ENCODE data around the gene HEATR9. TPM values are rescaled to one million over a fixed set of nuclear protein-coding genes. Genes with fewer than 3 reads are reported as not detected.
A peak's percentile ranks its signal among the peaks of the same experiment; 100 is the strongest.

Gene HEATR9
- total and polyA plus RNA-seq, 2 of the 13 experiments (the other 11 are each of a cell fraction or from before 2014, with no cell fraction given), result not detected

DNA sequence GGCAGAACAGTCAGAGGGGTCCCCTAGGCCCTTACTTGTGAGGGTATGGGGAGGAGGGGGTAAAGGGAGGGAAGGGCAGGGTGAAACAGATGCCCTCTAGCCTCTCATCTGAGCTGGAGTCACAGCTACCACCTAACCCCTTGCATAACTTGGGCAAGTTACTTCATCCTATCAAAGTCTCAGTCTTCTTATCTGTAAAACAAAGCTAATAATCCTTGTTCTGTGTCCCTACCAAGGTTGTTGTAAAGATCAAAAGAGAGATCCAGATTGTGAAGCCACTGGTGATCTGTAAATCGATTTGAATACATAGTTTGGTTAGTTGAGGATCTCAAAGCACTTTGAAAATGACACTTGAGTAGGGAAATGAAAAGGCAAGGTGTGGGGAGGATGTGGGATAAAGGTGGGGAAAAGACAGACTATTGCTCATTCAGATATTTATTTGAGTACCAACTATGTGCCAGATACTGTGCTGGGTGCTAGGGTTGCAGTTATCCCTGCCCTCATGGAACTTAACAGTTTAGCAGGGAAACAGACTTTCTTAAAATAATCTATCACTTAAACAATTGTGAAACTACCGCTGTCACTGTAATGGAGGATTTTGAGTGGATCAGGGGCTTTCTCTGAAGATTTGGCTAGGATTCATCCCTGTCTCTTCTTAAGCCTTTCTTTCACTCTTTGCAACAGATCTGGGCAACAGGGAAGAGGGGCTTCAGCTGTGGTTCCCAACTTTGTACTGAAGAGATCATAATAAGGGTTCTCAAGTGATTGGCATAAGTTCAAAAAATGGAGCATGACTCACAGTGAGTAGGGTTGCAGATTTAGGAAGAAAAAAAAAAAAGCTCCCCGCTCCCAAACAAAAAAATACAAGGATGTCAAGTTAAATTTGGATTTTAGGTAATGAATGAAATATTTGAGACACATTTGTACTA, 3.0 kb downstream of the HEATR9 start:
- Histone ChIP-seq H3K4me3 (replicated peaks in 1 of 3; ENCODE audit: insufficient read depth in 1 of 3, low read depth in 2 of 3, low read length in 3 of 3) (no peak overlapping the region), H3K27me3 (ENCODE audit: control insufficient read depth in 1 of 2, insufficient read depth in 2 of 2, low read length in 2 of 2) (no peaks in the 10 kb centered on the region), H3K9me3 (ENCODE audit: low read length) (no peaks in the 10 kb centered on the region), H3K27ac (ENCODE audit: extremely low read length, insufficient read depth, low read length) (peak overlapping the region; percentile 45), H3K4me1 (ENCODE audit: insufficient read depth, low read length) (peaks cover 21% of the 10 kb centered on the region), H4K20me1 (ENCODE audit: insufficient read depth, low read length) (no peaks in the 10 kb centered on the region), H3K79me2 (ENCODE audit: insufficient read depth, low read length) (no peaks in the 10 kb centered on the region), H3K4me2 (ENCODE audit: low read depth, low read length) (no peak overlapping the region; the same call in 1 of the 2 replicates), H3K9ac (ENCODE audit: insufficient read depth, low read depth, low read length) (no peak overlapping the region), H2AFZ (ENCODE audit: low read length) (no peak overlapping the region), H3K36me3 (replicated peaks in 1 of 2; ENCODE audit: control insufficient read depth in 1 of 2, insufficient read depth in 2 of 2, low read length in 2 of 2) (no peaks in the 10 kb centered on the region)
- 57% methylated on average over 3 of the region's 3 CpGs for WGBS (ENCODE audit: low lambda C conversion rate)
- FAIRE-seq (no peak), DNase-seq (ENCODE audit: low spot score) (peak; percentile 27), ATAC-seq (peak; percentile 57)
- POLR2A ChIA-PET, result no interaction called here
- intact Hi-C loops (cut with micrococcal nuclease; ENCODE audit: unreplicated experiment), result no loop called here
- in situ Hi-C loops (cut with HindIII; ENCODE audit: extremely low pct_ligation_motif_present, low pct_unique_long_range_greater_than_20kb), result no loop called here
- BruUV-seq (replicated peaks), result no TSS peak
- CTCF ChIA-PET (ENCODE audit: low intra/inter-chr PET ratio, low total read pairs), result no interaction called here
- TF ChIP-seq, protein P1, sequence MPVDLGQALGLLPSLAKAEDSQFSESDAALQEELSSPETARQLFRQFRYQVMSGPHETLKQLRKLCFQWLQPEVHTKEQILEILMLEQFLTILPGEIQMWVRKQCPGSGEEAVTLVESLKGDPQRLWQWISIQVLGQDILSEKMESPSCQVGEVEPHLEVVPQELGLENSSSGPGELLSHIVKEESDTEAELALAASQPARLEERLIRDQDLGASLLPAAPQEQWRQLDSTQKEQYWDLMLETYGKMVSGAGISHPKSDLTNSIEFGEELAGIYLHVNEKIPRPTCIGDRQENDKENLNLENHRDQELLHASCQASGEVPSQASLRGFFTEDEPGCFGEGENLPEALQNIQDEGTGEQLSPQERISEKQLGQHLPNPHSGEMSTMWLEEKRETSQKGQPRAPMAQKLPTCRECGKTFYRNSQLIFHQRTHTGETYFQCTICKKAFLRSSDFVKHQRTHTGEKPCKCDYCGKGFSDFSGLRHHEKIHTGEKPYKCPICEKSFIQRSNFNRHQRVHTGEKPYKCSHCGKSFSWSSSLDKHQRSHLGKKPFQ (CRISPR knock-in tag; IDR thresholded peaks at IDR 0.05; ENCODE audit: insufficient replicate concordance), result no peak
- TF ChIP-seq SOX13 (IDR thresholded peaks at IDR 0.05) (no peak), SOX13 (CRISPR knock-in tag; conservative IDR thresholded peaks at IDR 0.05 in 1 of 2, IDR thresholded peaks at IDR 0.05 in 1 of 2) (peak in 1 of 2 experiments; percentile 69; a peak in 2 of 4 replicates), NR2F6 (IDR thresholded peaks at IDR 0.05) (peak; percentile 36; the same call in 1 of the 2 replicates), NR2F6 (CRISPR knock-in tag; IDR thresholded peaks at IDR 0.05) (no peak), TCF7 (IDR thresholded peaks at IDR 0.05; ENCODE audit: low read depth) (peak; percentile 72), SOX5 (CRISPR knock-in tag; IDR thresholded peaks at IDR 0.05; ENCODE audit: borderline replicate concordance) (peak; percentile 49; the same call in 1 of the 2 replicates), RXRB (CRISPR knock-in tag; IDR thresholded peaks at IDR 0.05; ENCODE audit: borderline replicate concordance) (peak; percentile 23; the same call in 1 of the 2 replicates), ZNF253 (CRISPR knock-in tag; IDR thresholded peaks at IDR 0.05; ENCODE audit: borderline replicate concordance) (no peak), HHEX (CRISPR knock-in tag; IDR thresholded peaks at IDR 0.05) (peak; percentile 64; the same call in 1 of the 2 replicates), ZNF549 (CRISPR knock-in tag; IDR thresholded peaks at IDR 0.05) (no peak), HNF4G (IDR thresholded peaks at IDR 0.05; ENCODE audit: borderline replicate concordance, low read depth, low read length) (0 out of 2 replicates have a peak, but pooled peaks have one; percentile 8), HNF4G (CRISPR knock-in tag; IDR thresholded peaks at IDR 0.05; ENCODE audit: borderline replicate concordance, low read depth) (no peak), ZFP37 (CRISPR knock-in tag; IDR thresholded peaks at IDR 0.05; ENCODE audit: borderline replicate concordance) (no peak)
- TF ChIP-seq, protein P2, sequence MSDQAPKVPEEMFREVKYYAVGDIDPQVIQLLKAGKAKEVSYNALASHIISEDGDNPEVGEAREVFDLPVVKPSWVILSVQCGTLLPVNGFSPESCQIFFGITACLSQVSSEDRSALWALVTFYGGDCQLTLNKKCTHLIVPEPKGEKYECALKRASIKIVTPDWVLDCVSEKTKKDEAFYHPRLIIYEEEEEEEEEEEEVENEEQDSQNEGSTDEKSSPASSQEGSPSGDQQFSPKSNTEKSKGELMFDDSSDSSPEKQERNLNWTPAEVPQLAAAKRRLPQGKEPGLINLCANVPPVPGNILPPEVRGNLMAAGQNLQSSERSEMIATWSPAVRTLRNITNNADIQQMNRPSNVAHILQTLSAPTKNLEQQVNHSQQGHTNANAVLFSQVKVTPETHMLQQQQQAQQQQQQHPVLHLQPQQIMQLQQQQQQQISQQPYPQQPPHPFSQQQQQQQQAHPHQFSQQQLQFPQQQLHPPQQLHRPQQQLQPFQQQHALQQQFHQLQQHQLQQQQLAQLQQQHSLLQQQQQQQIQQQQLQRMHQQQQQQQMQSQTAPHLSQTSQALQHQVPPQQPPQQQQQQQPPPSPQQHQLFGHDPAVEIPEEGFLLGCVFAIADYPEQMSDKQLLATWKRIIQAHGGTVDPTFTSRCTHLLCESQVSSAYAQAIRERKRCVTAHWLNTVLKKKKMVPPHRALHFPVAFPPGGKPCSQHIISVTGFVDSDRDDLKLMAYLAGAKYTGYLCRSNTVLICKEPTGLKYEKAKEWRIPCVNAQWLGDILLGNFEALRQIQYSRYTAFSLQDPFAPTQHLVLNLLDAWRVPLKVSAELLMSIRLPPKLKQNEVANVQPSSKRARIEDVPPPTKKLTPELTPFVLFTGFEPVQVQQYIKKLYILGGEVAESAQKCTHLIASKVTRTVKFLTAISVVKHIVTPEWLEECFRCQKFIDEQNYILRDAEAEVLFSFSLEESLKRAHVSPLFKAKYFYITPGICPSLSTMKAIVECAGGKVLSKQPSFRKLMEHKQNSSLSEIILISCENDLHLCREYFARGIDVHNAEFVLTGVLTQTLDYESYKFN (CRISPR knock-in tag; conservative IDR thresholded peaks at IDR 0.05), result peak; percentile 46; the same call in 1 of the 2 replicates
- TF ChIP-seq, protein P3, sequence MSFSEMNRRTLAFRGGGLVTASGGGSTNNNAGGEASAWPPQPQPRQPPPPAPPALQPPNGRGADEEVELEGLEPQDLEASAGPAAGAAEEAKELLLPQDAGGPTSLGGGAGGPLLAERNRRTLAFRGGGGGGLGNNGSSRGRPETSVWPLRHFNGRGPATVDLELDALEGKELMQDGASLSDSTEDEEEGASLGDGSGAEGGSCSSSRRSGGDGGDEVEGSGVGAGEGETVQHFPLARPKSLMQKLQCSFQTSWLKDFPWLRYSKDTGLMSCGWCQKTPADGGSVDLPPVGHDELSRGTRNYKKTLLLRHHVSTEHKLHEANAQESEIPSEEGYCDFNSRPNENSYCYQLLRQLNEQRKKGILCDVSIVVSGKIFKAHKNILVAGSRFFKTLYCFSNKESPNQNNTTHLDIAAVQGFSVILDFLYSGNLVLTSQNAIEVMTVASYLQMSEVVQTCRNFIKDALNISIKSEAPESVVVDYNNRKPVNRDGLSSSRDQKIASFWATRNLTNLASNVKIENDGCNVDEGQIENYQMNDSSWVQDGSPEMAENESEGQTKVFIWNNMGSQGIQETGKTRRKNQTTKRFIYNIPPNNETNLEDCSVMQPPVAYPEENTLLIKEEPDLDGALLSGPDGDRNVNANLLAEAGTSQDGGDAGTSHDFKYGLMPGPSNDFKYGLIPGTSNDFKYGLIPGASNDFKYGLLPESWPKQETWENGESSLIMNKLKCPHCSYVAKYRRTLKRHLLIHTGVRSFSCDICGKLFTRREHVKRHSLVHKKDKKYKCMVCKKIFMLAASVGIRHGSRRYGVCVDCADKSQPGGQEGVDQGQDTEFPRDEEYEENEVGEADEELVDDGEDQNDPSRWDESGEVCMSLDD (CRISPR knock-in tag; IDR thresholded peaks at IDR 0.05; ENCODE audit: borderline replicate concordance), result no peak

Data from HepG2 (cell line).